Activated CD8-positive, alpha-beta memory T cell treated with anti-CD3 and anti-CD28 coated beads, Interleukin-2, amount 50 U/mL, for 48 hours (primary cell): Measurements from ENCODE around the gene MRPL14.
"Not testable (repeated sequence)": the region's sequence is repeated elsewhere in the genome, so short reads cannot be mapped to it uniquely, and the experiment has no call there.

Experiments used
- DNase-seq: peaks from one replicate; pipeline ENCODE4 v3.0.0-alpha.2; 2020

MRPL14 gene

DNA sequence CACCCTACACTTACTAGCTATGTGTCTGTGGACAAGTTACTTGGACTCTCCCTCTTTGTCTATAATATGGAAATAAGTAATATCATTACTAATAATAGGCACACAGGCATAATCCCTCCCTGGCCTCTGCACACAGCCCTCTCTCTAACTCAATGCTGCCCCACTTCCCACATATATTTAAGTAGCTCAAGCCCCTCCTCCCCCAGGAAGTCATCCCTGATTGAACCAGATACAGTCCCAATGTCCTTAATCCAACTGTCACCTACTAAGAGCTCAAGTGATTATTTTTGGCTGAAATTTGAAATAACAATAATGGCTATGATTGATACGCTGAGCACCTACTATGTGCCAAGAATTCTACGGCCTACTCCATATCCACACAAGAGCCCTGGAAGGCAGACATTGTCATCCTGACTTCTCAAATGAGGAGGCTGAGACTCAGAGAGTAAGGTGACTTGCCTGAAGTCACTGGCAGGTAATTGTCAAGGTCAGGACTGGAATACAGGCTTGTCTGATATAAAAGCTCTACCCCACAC lies 29.4 kb downstream of the MRPL14 start:
- no peak for DNase-seq

DNA sequence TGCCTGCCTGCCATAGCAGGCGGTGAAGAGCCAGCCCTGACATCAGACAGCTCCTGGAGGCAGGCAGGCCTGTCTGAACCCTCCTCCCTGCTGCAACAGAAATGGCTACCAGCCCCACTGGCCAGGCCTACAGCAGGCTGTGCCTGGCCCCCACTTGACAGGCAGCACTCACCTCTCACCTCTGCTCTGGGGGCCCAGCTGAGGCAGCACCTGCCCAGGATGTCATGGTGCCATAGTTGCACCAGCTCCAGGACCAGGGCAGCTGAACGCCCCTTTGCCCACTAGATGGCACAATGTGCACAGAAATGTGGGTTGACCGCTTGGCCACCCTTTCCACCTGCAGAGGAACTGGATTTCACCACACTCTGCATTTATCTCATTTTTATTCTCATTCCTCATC lies 30.6 kb downstream of the MRPL14 start:
- peak; percentile 83 for DNase-seq

DNA sequence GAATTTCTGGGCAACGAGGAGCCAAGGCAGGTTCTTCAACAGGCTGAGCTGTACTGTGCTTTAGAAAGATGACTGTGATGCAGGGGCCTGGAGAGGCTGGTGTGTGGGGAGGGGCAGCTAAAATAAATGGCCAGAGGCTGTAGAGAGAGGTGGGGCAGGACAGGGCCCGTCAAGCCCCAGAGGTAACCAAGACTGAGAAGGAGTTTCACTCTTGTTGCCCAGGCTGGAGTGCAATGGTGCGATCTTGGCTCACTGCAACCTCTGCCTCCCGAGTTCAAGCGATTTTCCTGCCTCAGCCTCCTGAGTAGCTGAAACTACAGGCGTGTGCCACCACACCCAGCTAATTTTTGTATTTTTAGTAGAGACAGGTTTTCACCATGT lies 32.0 kb downstream of the MRPL14 start:
- DNase-seq, result not testable (repeated sequence)

DNA sequence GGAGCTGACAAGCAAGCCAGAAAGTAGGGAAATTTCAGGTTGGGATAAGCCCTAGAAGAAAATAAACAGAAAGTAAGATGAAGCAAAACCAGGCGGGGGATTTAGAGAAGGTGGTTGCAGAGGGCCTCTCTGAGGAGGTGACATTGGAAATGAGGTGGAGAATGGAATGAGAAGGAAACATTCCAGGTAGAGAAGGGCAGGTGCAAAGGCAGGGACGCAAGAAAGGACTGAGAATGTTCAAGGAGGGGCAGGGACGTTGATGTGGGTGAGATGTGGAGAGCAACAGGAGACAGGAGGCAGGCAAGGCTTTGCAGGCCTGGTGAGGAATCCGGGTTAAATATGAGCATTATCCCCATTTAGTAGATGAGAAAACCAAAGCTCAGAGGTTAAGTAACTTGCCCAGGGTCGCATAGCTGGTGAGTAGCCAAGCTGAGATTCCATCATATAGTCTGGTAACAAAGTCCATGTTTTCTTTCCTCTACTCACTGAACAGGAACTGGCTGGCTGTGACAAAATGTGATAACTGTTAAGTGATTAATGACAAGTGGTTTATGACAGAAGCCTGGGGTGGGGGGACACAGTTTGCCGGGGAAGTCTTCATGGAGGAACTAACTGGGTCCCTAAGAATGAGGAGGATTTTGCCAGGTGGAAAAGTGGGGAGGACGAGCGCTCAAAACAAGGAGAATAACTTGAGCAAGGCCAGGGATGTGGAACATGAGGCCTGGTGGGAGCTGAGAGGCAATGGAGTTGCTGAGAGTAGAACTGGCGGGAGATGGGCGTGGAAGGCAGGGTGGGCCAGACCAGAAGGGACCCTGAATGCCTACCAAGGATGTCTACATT lies 32.6 kb downstream of the MRPL14 start:
- DNase-seq, result no peak

DNA sequence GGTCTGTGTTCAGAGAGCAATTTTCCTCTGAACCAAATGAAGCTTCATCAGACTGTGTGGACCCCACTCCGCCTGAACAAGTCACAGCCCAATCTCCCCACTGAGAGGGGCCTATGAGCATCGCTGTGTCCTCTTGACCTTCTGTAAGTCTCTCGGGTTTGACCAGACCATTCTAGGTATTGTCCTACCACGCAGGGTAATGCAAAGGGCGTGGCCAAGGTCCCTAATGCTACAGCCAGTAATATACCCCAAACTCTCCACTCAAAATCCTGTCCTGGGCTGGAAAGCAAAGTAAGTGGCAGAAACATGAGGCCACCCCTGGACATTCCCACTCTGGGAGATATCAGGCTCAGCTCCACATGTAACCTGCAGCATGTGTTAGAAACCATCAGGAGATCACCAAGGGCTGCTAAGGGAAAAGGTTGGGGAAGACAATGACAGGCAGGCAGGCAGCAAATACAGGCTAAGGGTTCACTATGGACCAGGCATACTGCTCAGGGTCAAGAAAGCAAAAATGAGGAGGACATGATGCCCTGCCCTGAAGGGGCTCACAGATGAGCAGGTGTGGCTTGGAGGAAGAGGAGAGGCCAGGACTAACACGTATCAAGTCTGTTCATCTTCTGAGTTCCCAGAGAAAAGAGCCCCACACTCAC lies 33.4 kb downstream of the MRPL14 start:
- no peak for DNase-seq

DNA sequence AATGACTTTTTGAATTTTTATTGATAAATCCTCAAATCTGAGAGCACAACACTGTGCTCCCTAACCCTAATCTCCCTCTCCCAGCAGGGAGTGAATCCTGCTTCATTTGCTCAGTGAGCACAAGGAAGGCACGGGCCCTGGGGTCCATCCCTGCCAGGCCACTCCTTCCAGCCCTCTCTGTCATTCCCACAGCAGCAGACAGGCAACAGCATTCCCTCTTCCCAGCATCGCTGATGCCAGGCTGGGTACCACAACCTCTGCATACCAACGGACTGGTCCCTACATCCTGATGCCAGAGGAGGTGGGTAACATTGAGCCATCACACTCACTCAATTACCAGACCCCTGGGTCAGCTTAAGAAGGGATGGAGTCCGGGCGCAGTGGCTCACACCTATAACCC lies 34.2 kb downstream of the MRPL14 start:
- DNase-seq, result no peak

DNA sequence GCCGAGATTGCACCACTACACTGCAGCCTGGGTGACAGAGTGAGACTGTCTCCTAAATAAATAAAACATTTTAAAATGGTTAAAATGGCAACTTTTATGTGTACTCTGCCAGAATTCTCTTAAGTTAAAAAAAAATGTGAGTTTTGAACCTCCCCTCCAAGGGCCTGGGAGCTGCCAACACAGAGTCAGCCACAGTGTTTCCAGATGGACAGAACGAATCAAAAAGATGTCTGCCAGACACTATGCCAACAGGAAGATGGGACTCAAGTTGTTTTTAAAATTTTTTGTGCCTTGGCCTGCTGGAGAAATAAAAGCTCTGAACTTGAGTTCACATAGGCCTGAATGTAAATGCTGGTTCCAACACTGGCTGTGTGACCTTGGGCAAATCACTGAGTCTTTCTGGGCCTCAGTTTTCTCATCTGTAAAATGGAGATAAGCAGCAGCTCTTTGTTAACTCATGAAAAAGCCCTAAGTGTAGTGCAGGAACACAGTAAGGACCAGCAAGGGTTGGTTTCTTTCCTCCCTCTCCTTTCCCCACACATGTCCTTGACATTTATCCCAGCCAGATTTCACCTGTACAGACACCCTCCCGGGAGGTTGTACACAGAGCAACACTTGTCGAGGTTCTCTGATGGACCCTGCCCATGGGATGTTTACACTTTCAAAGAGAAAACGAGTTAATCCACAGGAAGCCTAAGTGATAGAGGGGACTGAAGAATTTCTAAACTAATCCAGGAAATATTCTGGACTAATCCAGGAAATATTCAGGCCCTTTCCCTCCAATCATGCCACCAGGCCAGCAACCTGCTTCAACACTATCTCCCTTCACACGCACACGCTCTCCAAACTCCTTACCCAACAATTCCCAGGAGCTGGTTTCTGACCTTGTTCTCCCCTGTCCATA lies 35.0 kb downstream of the MRPL14 start:
- no peak for DNase-seq

DNA sequence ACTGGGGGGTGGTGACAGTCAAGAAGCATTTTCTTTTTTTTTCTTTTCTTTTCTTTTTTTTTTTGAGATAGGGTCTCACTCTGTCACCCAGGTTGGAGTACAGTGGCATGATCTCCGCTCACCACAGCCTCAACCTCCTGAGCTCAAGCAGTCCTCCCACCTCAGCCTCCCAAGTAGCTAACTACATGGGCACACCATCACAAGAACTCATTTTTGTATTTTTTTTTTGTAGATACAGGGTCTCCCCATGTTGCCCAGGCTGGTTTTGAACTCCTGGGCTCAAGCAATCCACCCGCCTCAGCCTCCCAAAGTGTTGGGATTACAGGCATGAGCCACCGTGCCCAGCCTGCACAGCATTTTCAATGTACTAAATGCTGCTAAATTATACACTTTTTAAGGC lies 35.9 kb downstream of the MRPL14 start:
- not testable (repeated sequence) for DNase-seq

DNA sequence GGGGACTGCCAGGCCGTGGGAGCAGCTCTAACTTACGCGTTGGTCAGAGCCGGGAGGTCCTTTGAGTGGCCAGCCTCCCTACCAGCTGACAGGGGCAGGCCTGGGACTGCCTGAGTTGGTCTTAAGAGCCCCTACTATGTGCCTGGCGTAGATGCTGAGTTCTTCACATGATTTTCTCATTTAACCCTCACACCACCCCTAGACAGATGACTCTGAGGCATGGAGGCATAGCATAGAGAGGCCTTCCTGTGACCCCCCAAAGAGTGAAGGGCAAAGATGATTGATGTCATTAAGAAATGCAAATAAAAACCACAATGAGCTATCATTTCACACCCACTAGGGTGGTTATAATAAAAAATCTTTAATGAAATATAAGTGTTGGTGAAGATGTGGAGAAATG lies 36.8 kb downstream of the MRPL14 start:
- DNase-seq, result no peak

DNA sequence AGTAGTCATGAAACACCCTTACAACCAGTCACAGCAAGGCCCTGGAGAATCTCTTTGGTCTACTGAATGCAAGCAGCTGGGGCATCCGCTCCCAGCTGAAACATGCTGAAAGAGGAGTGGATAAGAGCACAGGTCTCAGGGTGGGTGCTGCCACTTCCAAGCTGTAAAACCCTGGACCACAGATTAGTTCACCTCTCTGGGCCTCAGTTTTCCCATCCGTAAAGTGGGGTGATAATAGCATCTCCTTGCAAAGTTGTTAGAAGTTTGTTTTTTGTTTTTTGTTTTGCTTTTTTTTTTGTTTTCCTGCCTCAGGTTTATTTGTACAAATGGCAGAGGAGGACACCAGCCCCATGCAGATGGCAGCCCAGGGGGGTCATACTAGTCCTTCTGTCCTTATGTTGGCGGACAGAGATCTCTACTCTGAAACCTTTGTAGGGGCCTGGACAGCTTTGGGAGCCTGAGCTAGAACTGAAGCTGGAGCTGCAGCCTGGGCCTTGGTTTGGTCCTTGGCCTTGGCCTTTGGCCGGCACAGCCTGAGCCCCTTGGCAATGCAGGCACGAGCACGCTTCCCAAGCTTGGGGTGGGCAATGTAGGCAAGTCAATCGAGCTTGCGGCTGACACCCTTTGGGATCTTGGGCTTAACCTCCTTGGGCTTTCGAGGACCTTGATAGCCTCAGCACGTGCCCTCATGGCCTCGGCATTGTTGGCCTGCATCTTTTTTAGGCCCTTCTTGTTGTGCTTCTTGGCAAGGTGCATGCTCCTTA lies 38.2 kb downstream of the MRPL14 start:
- DNase-seq, result no peak

DNA sequence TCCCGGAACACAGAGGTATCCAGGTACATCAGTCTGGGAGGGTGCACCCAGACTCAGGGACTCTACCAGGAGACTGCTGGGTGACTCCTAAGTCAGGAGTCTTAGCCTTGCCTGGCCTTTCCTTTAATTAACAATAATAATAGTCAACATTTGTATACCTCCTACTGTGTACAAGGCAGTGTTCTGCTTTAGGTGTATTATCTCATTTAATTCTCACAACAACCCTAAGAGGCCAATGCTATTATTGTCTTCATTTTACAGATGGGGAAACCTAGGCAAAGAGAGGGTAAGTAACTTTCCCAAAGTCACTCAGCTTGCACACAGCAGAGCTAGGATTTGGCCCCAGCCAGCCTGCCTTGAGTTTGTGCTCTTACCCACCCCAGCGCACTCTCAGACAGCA lies 39.6 kb downstream of the MRPL14 start:
- no peak for DNase-seq

DNA sequence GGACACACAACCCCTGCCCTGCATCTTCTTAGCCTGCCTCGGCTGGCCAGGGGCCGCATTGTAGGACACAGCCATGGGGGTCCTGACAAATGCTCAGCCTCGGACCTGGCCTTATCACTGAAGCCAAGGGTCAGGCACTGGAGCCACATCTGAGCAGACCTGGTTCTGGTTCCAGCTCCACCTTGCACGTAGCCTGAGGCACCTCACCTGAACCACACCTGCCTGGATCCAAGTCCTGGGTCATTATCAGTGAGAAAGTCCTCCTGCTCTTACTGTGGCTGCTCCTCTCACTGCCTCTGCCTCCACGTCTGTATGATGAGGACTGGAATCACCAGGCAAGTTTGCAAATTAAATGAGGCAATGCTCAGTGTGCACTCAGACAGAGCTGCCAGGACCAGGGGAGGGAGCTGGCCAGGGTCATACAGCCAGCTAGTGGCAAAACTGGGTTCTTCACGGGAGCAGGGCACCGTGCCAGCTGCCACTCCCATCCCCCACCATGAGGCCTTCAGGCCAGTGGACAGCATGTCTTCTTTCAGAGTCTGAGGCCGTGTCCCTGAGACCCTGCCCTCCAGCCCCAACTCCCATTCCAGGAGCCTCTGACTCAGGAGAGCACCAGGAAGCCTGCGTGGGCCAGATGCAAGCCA lies 40.2 kb downstream of the MRPL14 start:
- no peak for DNase-seq

DNA sequence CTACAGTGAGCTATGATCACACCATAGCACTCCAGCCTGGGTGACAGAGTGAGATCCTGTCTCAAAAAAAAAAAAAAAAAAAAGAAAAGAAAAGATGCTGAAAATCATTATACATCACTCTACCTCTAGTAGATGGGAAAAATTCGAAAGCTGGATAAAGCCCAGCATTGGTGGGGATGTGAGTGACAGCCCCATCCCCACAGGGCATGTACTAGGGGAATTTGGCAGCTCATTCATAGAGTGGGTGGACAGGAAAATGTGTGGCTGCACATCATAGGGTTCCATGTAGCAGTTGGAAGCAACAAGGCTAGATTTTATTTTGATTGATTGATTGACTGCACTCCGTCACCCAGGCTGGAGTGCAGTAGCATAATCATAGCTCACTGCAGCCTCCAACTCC lies 42.0 kb downstream of the MRPL14 start:
- DNase-seq, result no peak

DNA sequence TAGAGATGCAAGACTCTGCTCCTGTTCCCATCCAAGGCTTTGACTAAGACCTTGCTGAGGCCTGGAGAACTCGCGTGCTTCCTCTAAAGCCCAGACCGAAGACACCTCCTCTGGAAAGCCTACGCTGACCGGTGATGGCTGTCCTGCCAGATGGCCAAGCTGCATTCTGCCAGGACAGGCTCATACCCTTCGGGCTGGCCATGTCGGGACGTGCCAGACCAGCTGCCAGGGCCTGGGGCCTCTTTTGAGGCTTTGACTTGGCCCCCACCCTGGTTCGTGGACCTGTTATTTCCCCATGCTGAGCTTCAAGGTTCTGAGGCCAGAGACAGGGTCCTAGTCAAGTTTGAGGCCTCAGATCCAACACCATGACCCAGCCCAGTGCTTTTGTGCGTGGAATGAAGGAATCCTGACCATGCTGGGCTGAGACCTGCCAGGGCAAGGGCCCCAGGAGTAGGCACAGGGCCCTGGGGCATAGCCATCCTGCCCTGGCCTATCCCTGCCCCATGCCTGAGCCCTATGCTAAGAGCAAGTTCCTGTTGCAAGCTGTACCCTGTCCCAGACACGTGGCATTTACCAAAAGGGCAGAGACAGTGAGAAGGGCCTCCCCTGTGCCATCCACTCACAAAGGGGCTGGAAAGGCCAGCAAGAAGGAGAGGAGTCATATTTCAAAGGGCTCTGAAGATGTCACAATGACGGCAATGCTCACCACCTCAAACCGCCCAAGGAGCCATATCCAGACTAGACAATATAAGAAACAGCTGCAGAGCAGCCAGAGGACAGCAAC lies 42.8 kb downstream of the MRPL14 start:
- DNase-seq, result no peak

DNA sequence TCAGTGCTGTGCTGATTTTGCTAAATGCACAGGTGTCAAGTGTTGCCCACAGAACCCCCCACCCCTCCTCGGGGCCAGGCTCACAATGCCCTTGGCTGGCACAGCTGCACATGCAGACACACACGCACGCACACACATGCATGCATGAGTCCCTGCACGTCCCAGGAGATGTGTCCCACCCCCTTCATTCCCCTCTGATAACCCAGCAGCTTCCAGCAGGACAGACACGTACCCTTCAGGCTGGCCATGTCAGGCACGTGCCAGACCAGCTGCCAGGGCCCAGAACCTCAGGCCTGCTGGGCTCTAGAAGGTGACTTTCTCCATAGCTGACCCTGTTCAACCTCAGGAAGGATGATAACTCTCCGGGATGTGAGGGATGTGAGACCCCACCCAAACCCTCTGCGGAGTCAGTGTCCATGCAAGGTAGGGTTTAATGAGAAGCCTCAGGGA lies 44.4 kb downstream of the MRPL14 start:
- no peak for DNase-seq

DNA sequence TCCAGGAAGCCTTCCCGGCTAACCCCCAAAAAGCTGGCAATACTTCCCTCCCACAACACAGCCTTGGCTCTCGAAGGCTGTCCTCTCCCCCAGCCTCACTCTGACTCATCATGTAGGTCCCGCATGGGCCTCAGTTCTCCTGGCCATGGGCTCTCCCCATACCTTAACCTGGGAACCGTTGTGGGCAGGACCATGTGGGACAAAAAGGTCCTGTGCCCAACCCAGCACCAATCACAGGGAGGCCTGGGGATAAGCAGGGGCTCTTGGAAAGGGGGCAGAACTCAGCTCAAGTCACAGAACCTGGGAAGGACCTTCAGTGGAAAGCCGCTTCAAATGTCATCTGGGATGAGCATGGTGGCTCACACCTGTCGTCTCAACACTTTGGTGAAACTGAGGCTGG lies 45.5 kb downstream of the MRPL14 start:
- no peak for DNase-seq

DNA sequence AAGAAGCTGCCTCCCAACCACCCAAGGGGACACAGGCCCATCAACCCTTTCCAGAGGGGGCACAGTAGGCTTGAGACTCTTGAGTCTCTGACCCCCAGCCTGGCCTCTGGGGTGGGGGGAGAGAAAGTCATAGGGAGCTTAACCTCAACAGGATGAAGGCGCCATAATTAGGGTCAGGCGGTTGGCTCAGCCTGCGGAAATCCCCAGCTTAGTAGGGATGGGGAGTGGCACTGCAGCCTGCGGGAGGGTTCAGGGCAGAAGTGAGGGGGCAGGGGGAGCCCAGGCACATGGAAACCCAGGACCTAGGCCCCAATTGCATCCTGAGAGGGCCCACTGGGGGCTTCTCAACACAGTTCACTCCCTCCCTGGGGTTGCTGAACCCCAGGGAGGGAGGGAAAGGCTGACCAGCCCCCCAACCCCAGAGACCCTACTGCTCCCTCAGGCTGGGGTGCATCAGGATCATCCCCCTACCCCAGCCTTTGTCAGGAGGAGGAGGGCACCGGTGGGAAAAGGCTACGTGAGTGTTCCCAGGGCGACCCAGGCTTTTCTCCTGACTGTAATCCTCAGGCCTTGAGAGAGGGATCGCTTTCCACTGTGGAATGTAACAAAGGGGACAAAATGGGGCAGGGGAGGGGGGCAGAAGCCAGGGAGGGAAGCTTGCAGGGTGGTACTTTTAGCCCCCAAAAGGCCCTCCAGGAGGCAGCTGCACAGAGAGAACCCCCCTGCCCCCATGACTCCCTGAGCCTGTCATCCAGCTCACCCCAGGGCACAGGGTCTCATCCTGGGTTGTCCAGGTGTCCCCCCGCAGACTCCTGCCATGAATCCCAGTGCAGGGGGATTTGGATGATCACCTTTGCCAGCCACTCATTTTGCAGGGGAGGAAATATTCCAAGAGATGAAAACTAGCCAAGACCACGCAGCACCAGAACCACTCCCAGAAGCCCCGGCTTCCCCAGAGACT lies 46.4 kb downstream of the MRPL14 start:
- no peak for DNase-seq

DNA sequence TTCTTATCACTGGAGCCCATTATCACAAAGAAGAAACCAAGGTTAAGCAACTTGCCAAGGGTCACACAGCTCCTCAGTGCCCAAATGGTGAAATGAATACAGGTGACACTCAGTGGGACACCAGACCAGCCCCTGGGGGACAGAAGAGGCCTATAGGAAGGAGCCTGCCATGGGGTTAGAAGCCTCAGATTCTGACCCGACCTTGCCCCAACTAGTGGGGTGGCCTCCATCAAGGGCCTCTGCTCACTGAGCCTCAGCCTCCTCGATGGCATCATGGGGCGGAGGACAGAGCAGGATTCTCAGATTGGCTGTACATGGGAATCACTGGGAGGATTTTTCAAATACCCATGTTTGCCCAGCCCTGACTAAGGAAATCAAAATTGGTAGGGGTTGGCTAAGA lies 47.6 kb downstream of the MRPL14 start:
- DNase-seq, result no peak

DNA sequence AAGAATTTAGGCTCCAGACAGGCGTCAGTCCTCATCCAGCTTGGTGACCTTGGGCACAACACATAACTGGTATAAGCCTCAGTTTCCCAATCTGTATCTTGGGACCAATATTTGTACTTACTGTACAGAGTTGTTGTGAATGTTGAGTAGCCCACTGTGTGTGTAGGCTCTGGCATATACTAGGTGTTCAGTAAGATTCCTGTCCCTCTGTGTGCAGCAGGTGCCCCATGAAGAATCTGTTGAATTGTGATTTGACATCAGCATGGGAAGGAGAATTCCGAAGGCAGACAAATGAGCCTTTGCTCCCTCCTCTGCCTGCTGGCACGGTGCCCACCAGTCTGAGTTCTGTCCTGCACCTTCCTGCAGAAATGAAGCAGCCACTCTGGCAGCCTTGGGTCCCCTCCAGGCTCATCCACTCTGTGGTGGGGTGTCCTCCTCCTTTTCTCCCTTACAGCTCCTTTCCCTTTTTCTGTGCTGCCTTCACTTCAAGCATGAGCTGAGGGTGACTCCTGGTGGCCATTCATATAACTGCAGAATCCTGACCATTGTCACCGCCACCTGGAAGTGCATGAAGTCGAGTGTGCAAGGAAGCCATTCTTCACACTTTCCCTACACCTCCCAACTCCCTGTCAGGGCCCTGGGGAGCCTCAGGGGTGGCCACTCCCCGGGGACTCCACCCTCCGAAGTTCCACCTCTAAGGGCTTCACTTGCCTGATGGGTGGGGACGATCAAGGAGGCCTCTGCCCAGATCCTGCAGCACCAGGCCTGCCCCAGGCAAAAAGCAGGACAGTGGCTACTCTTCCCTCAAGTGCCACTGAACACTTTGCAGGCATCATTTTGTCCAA lies 48.2 kb downstream of the MRPL14 start:
- DNase-seq, result peak; percentile 81
